A549 (cell line): ENCODE measurements around the gene TMPRSS5. TPM values are rescaled to one million over a fixed set of nuclear protein-coding genes. Genes with fewer than 3 reads are reported as not detected.

Experiments
- ATAC-seq, 2 experiments: fragments of 200-7000 bp in 1 of 2; fragments of >200 bp in 1 of 2; cut with Nextera tagmentation in 1 of 2; cut with Tn5 transposase in 1 of 2; 3 replicates each; pipeline versions ENCODE4 v1.8.0 to v1.9.1; 2018 to 2020; ENCODE audit warnings: mild to moderate bottlenecking in 1 of 2, moderate library complexity in 1 of 2
- CTCF ChIA-PET: fragments of 300-600 bp; sonication (Branson Sonifier 250); formaldehyde crosslinking; extraction: SDS; loops from one replicate; lab custom pipeline; 2021; ENCODE audit warnings: antibody characterized with exemption, inconsistent platforms; lab: Yijun Ruan, JAX
- POLR2A ChIA-PET: fragments of 350-600 bp; formaldehyde crosslinking; extraction: SDS; loops from one replicate; lab custom pipeline; 2021; ENCODE audit warnings: antibody characterized with exemption, inconsistent platforms; lab: Yijun Ruan, JAX
- DNase-seq, 2 experiments: peaks; one replicate each; pipeline versions ENCODE4 v3.0.0 to v3.0.0-alpha.2; 2011 to 2016; ENCODE audit warnings: low read depth in 1 of 2, low spot score in 1 of 2
- FAIRE-seq: peaks from 2 replicates; lab custom pipeline; 2011; peaks lifted over from hg19 to GRCh38; lab: Jason Lieb, UNC
- H3K27ac ChIP-seq, 2 experiments: fragments of >200 bp; sonication (Bioruptor Twin); formaldehyde crosslinking; 3 replicates each; pipeline ENCODE4 v1.5.1; 2016 to 2017
- H3K4me1 ChIP-seq: fragments of >200 bp; sonication (Bioruptor Twin); formaldehyde crosslinking; 3 replicates; pipeline ENCODE4 v1.6.1; 2016
- H3K4me2 ChIP-seq: fragments of >200 bp; sonication (Bioruptor Twin); formaldehyde crosslinking; 3 replicates; pipeline ENCODE4 v1.6.1; 2016
- H3K4me3 ChIP-seq: fragments of >200 bp; sonication (Bioruptor Twin); formaldehyde crosslinking; 3 replicates; pipeline ENCODE4 v1.5.1; 2016
- H3K9me3 ChIP-seq: fragments of >200 bp; sonication (Bioruptor Twin); formaldehyde crosslinking; 3 replicates; pipeline ENCODE4 v1.6.1; 2016
- CBX8 ChIP-seq: fragments of 200-600 bp; sonication (generic); IDR thresholded peaks from 2 replicates; pipeline ENCODE4 v1.6.1; 2016
- CHD2 ChIP-seq: fragments of 150-350 bp; IDR thresholded peaks from 2 replicates; pipeline ENCODE4 v1.6.1; 2014; ENCODE audit warnings: low read length; ENCODE audit not compliant: partially characterized antibody
- EHF ChIP-seq: fragments of 250-450 bp; sonication (Bioruptor Pico); IDR thresholded peaks from 2 replicates; pipeline ENCODE4 v1.5.0; 2020; ENCODE audit warnings: mild to moderate bottlenecking
- ESRRA ChIP-seq: fragments of 150-350 bp; IDR thresholded peaks from 2 replicates; pipeline ENCODE4 v1.6.1; 2014; ENCODE audit warnings: mild to moderate bottlenecking, low read length, borderline replicate concordance
- FOSL2 ChIP-seq, 2 experiments: fragments of 450-650 bp in 1 of 2; fragments of >200 bp in 1 of 2; sonication (Bioruptor Twin) in 1 of 2; formaldehyde crosslinking; IDR thresholded peaks; 2 replicates each; pipeline versions ENCODE4 v1.5.0 to v1.6.1; 2016 to 2020; ENCODE audit warnings: mild to moderate bottlenecking in 1 of 2, moderate library complexity in 1 of 2
- FOXS1 ChIP-seq: fragments of 250-450 bp; sonication (Bioruptor Pico); IDR thresholded peaks from 2 replicates; pipeline ENCODE4 v1.5.0; 2020; ENCODE audit warnings: mild to moderate bottlenecking, moderate library complexity
- GATA3 ChIP-seq: IDR thresholded peaks from 2 replicates; pipeline ENCODE4 v1.6.1; 2012; ENCODE audit warnings: borderline replicate concordance
- HOXB13 ChIP-seq: fragments of 250-450 bp; sonication (Bioruptor Pico); IDR thresholded peaks from 2 replicates; pipeline ENCODE4 v1.5.0; 2020; ENCODE audit warnings: low read depth, mild to moderate bottlenecking, moderate library complexity
- JUN ChIP-seq, 2 experiments: fragments of >200 bp; sonication (Bioruptor Twin); formaldehyde crosslinking; IDR thresholded peaks; 2 replicates in 1 of 2; 3 replicates in 1 of 2; pipeline ENCODE4 v1.6.1; 2016 to 2017
- PHF8 ChIP-seq: fragments of 200-600 bp; sonication (generic); IDR thresholded peaks from 2 replicates; pipeline ENCODE4 v1.6.1; 2016; ENCODE audit warnings: low read depth, mild to moderate bottlenecking, antibody characterized with exemption, moderate library complexity, borderline replicate concordance
- RAD21 ChIP-seq, 2 experiments: fragments of >200 bp in 1 of 2; sonication (Bioruptor Twin) in 1 of 2; formaldehyde crosslinking in 1 of 2; IDR thresholded peaks in 1 of 2; conservative IDR thresholded peaks in 1 of 2; 2 replicates in 1 of 2; 3 replicates in 1 of 2; pipeline ENCODE4 v1.6.1; 2012 to 2018; ENCODE audit warnings: inconsistent platforms in 1 of 2
- RNF2 ChIP-seq: fragments of 200-600 bp; sonication (generic); IDR thresholded peaks from 2 replicates; pipeline ENCODE4 v1.6.1; 2016; ENCODE audit warnings: low read depth, mild to moderate bottlenecking, antibody characterized with exemption, moderate library complexity, borderline replicate concordance
- SMC3 ChIP-seq: fragments of >200 bp; sonication (Bioruptor Twin); formaldehyde crosslinking; IDR thresholded peaks from 3 replicates; pipeline ENCODE4 v1.6.1; 2018; ENCODE audit warnings: inconsistent platforms
- ZSCAN20 ChIP-seq: fragments of 250-450 bp; sonication (Bioruptor Pico); IDR thresholded peaks from 2 replicates; pipeline ENCODE4 v1.8.0; 2022; ENCODE audit warnings: mild to moderate bottlenecking, moderate library complexity
- WGBS: methylation state at CpG from one replicate; pipeline ENCODE4 v1.1.6; 2017; ENCODE audit errors: missing lambda C conversion rate; 5-methylcytosine and 5-hydroxymethylcytosine counted together
- polyA plus RNA-seq, 4 experiments: library from polyadenylated mRNA; depleted of rRNA in 3 of 4; stranded (reverse); fragments of >200 nt; fragmentation: RNase III in 1 of 4; extraction: RNeasy Plus Mini Kit Qiagen cat#74134 plus additional on column Dnase treatment in 1 of 4; gene quantifications; 2 replicates in 3 of 4; 3 replicates in 1 of 4; pipeline ENCODE4 v1.2.3, GENCODE V29; 2011 to 2017
- TF ChIP-seq, protein P1 (sequence below): IDR thresholded peaks from 2 replicates; pipeline ENCODE4 v1.6.1; 2012; ENCODE audit warnings: low read depth, borderline replicate concordance
- TF ChIP-seq, protein P2 (sequence below): fragments of 250-450 bp; sonication (Bioruptor Pico); IDR thresholded peaks from 2 replicates; pipeline ENCODE4 v1.5.0; 2021; ENCODE audit warnings: mild to moderate bottlenecking, moderate library complexity, borderline replicate concordance
- TF ChIP-seq, protein P3 (sequence below): fragments of 250-450 bp; sonication (Bioruptor Pico); IDR thresholded peaks from 2 replicates; pipeline ENCODE4 v1.5.0; 2020; ENCODE audit warnings: low read depth, mild to moderate bottlenecking, moderate library complexity
- TF ChIP-seq, protein P4 (sequence below): IDR thresholded peaks from 2 replicates; pipeline ENCODE4 v1.6.1; 2012
- TF ChIP-seq, protein P5 (sequence below): fragments of 150-350 bp; IDR thresholded peaks from 2 replicates; pipeline ENCODE4 v1.6.1; 2014; ENCODE audit warnings: low read depth, mild to moderate bottlenecking, low read length

Gene TMPRSS5
- polyA plus RNA-seq, 2 of the 4 experiments (the other 2 are of a cell fraction): 0.12 TPM

DNA sequence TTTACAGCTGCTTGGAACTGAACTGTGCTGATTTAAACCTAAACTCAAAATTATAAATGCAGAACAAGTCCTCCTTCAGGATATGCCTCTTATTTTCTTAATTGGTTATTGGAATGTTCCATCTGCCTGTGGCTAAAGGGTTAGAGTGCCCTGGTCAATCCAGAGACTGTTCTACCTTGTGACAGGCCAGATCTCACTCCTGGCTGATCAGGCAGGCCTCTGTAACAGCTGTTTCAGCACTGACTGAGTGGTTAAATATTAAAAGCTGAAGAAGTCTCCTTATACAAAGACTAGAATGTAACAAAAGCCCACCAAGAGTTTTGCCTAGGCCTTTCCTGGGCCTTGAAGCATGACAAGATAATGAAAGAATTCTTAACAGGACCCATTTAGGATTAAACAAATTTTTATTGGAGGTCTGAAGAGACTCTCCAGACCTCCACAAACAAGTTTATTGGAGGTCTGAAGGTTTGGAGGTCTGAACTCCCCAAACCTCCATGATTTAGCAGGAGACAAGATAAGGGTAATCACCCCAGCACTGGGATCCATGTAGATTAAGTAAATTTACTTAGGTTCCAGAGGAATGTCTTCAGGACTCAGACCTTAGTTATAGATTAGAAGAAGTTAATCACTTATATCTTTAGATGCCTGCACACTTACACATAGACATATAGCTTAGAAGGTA is 35.8 kb downstream of the TMPRSS5 start:
- CTCF ChIA-PET: no interaction called here
- H3K4me3 ChIP-seq: no peak overlapping the region
- TF ChIP-seq CBX8 (no peak), CHD2 (no peak)
- TF ChIP-seq, protein P1, sequence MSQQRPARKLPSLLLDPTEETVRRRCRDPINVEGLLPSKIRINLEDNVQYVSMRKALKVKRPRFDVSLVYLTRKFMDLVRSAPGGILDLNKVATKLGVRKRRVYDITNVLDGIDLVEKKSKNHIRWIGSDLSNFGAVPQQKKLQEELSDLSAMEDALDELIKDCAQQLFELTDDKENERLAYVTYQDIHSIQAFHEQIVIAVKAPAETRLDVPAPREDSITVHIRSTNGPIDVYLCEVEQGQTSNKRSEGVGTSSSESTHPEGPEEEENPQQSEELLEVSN: no peak
- TF ChIP-seq, all 56 proteins: peak for 0
- POLR2A ChIA-PET: no interaction called here
- no peak overlapping the region for H3K4me2 ChIP-seq
- DNase-seq (no peak), FAIRE-seq (no peak), ATAC-seq (no peak)
- H3K9me3 ChIP-seq: peaks cover 8% of the 10 kb centered on the region; the same call in 1 of the 3 replicates
- no peak overlapping the region for H3K27ac ChIP-seq
- peaks cover 13% of the 10 kb centered on the region; the same call in 2 of the 3 replicates for H3K4me1 ChIP-seq

DNA sequence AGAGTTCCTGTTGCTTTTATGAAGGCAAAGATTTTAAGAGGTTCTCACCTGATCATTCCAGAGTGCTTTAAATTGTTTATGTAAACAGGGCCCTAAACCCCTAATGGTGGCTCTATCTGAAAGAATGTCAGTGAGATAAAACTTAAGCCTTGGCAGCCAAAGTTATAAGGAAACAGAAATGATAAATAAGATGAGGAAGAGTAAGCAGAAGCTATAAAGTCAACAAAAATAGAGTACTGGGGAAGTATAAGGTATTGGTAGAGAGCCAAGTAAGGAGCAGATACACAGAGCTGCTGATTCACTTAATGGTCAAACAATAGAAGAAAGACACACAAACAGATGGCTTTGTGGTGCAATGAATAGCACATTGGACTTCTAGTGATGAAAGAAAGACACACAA is 37.9 kb downstream of the TMPRSS5 start:
- peak overlapping the region; percentile 37; the same call in 2 of the 3 replicates for H3K4me2 ChIP-seq
- TF ChIP-seq, protein P2, sequence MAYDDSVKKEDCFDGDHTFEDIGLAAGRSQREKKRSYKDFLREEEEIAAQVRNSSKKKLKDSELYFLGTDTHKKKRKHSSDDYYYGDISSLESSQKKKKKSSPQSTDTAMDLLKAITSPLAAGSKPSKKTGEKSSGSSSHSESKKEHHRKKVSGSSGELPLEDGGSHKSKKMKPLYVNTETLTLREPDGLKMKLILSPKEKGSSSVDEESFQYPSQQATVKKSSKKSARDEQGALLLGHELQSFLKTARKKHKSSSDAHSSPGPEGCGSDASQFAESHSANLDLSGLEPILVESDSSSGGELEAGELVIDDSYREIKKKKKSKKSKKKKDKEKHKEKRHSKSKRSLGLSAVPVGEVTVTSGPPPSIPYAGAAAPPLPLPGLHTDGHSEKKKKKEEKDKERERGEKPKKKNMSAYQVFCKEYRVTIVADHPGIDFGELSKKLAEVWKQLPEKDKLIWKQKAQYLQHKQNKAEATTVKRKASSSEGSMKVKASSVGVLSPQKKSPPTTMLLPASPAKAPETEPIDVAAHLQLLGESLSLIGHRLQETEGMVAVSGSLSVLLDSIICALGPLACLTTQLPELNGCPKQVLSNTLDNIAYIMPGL (CRISPR knock-in tag): no peak
- TF ChIP-seq ZSCAN20 (CRISPR knock-in tag): no peak
- 0 out of 2 replicates have a peak, but pooled peaks have one; percentile 13 for TF ChIP-seq GATA3
- TF ChIP-seq, all 56 proteins: peak for 1
- peak; percentile 54 to 71; a peak in 4 of 6 replicates for ATAC-seq
- FAIRE-seq: no peak
- Histone ChIP-seq H3K4me1 (peaks cover 18% of the 10 kb centered on the region; the same call in 2 of the 3 replicates), H3K4me3 (no peak overlapping the region), H3K9me3 (peaks cover 8% of the 10 kb centered on the region; the same call in 1 of the 3 replicates), H3K27ac (no peak overlapping the region)
- peak in 1 of 2 experiments; percentile 47 for DNase-seq
- ChIA-PET POLR2A (no interaction called here), CTCF (interaction anchor here (0.6 to 1.4 kb wide), 2 partner anchors 30 to 35 kb away, joined by 3 to 5 read pairs; no protein-coding TSS in a partner anchor)

DNA sequence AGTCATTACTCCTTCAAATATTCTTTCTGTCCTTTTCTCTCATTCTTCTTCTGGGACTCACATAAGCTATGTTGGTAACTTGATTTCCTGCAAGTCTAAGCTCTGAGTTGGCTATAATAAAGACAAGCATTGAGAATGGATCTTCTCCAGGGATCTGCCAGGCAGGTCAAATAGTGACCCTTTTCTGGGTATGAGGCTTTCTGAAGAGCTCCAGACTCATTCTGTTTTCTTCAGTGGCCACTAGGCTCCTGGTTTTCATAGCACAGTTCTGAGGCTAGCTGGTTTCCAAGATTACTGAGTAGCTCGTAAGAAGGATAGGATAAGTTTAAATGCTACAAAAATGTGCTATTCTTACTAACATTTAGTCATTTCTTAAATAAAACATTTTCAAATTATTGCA is 38.3 kb downstream of the TMPRSS5 start:
- CTCF ChIA-PET: interaction anchor here (0.6 to 1.4 kb wide), 2 partner anchors 30 to 35 kb away, joined by 3 to 5 read pairs; no protein-coding TSS in a partner anchor
- no peak overlapping the region for H3K27ac ChIP-seq
- peaks cover 18% of the 10 kb centered on the region; the same call in 2 of the 3 replicates for H3K4me1 ChIP-seq
- no peak for ATAC-seq
- TF ChIP-seq PHF8 (no peak), SMC3 (no peak), HOXB13 (CRISPR knock-in tag) (no peak), RNF2 (no peak), FOSL2 (IDR thresholded peaks at IDR 0.05) (no peak), FOSL2 (CRISPR knock-in tag; IDR thresholded peaks at IDR 0.05) (no peak), JUN (IDR thresholded peaks at IDR 0.05) (no peak), ZSCAN20 (CRISPR knock-in tag) (no peak), FOXS1 (CRISPR knock-in tag) (no peak), RAD21 (conservative IDR thresholded peaks at IDR 0.05 in 1 of 2, IDR thresholded peaks at IDR 0.05 in 1 of 2) (no peak), EHF (CRISPR knock-in tag) (no peak), GATA3 (no peak), ESRRA (no peak)
- TF ChIP-seq, protein P1: no peak
- TF ChIP-seq, protein P3, sequence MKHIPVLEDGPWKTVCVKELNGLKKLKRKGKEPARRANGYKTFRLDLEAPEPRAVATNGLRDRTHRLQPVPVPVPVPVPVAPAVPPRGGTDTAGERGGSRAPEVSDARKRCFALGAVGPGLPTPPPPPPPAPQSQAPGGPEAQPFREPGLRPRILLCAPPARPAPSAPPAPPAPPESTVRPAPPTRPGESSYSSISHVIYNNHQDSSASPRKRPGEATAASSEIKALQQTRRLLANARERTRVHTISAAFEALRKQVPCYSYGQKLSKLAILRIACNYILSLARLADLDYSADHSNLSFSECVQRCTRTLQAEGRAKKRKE: no peak
- TF ChIP-seq, protein P4, sequence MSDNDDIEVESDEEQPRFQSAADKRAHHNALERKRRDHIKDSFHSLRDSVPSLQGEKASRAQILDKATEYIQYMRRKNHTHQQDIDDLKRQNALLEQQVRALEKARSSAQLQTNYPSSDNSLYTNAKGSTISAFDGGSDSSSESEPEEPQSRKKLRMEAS: no peak
- TF ChIP-seq, protein P5, sequence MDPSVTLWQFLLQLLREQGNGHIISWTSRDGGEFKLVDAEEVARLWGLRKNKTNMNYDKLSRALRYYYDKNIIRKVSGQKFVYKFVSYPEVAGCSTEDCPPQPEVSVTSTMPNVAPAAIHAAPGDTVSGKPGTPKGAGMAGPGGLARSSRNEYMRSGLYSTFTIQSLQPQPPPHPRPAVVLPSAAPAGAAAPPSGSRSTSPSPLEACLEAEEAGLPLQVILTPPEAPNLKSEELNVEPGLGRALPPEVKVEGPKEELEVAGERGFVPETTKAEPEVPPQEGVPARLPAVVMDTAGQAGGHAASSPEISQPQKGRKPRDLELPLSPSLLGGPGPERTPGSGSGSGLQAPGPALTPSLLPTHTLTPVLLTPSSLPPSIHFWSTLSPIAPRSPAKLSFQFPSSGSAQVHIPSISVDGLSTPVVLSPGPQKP: no peak
- peaks cover 8% of the 10 kb centered on the region; the same call in 1 of the 3 replicates for H3K9me3 ChIP-seq
- POLR2A ChIA-PET: no interaction called here
- FAIRE-seq: no peak
- no peak for DNase-seq
- no peak overlapping the region for H3K4me3 ChIP-seq
- no peak overlapping the region; the same call in 2 of the 3 replicates for H3K4me2 ChIP-seq
- WGBS: 48% methylated on average over 1 of the region's 1 CpG
